ENCODE measurements around the gene DMRTA1. TPM values are rescaled to one million over a fixed set of nuclear protein-coding genes. Genes with fewer than 3 reads are reported as not detected.

Gene DMRTA1
- total RNA-seq, 1 experiment from 2014 or later: not detected

- TF ChIP-seq REST (IDR thresholded peaks at IDR 0.05; ENCODE audit: low read depth): no peak
- TF ChIP-seq POLR2A (IDR thresholded peaks at IDR 0.05; ENCODE audit: borderline replicate concordance, extremely low read depth, insufficient read depth, insufficient read length): no peak
- TF ChIP-seq TCF7L2 (IDR thresholded peaks at IDR 0.05; ENCODE audit: borderline replicate concordance, extremely low read depth, insufficient read depth, insufficient read length): no peak
Measured at GRCh38 chr9:22447618-22448305, 1.1 kb downstream of the DMRTA1 start (continued).

- ChIA-PET POLR2A (no interaction called here), RAD21 (ENCODE audit: low non-redundant PET in 1 of 2, low total read pairs in 2 of 2, uncharacterized antibody in 2 of 2, unreplicated experiment in 2 of 2) (no interaction called here), CTCF (interaction anchor here (1.2 kb wide), 1 partner anchor 206 kb away, joined by 4 read pairs; no protein-coding TSS in a partner anchor)
- H4K20me1 ChIP-seq (ENCODE audit: insufficient read depth): no peaks in the 10 kb centered on the region
- H3K4me2 ChIP-seq (ENCODE audit: low read length): no peak overlapping the region
- no peaks in the 10 kb centered on the region for H3K36me3 ChIP-seq (ENCODE audit: control insufficient read depth in 1 of 2, insufficient read depth in 2 of 2, low read length in 2 of 2)
- H3K27ac ChIP-seq (ENCODE audit: low read depth, low read length): no peak overlapping the region
- ATAC-seq (no peak), DNase-seq (ENCODE audit: low read depth, low spot score) (no peak)
- no peak overlapping the region for H3K9ac ChIP-seq (ENCODE audit: low read length)
- no peaks in the 10 kb centered on the region for H3K9me3 ChIP-seq (ENCODE audit: control insufficient read depth in 1 of 2, insufficient read depth in 1 of 2, low read depth in 1 of 2, low read length in 2 of 2)
- H3K4me1 ChIP-seq (ENCODE audit: control insufficient read depth in 1 of 2, insufficient read depth in 2 of 2, low read length in 2 of 2): no peaks in the 10 kb centered on the region
- no peak overlapping the region for H2AFZ ChIP-seq (ENCODE audit: low read depth, low read length, poor library complexity, severe bottlenecking)
- no TSS peak for BruUV-seq (replicated peaks)
- intact Hi-C loops (cut with micrococcal nuclease): no loop called here
- H3K27me3 ChIP-seq (ENCODE audit: insufficient read depth, low read length): peaks cover 24% of the 10 kb centered on the region
- H3K4me3 ChIP-seq (replicated peaks in 1 of 2; ENCODE audit: low read depth in 1 of 2, low read length in 2 of 2): no peak overlapping the region
- H3K79me2 ChIP-seq (ENCODE audit: insufficient read depth, low read length): no peaks in the 10 kb centered on the region
- no peaks in the 10 kb centered on the region for H3K9me2 ChIP-seq (ENCODE audit: insufficient read depth)
- TF ChIP-seq ZFX (IDR thresholded peaks at IDR 0.05) (no peak), CBX3 (IDR thresholded peaks at IDR 0.05; ENCODE audit: low read depth) (no peak), POLR2AphosphoS5 (IDR thresholded peaks at IDR 0.05; ENCODE audit: low read depth, low read length) (no peak)
Measured at GRCh38 chr9:22449719-22450118, 3.1 kb downstream of the DMRTA1 start.

Measured in HCT116 (cell line).